Ramos (cell line): ENCODE results near the gene CDC42EP4.

ENCODE experiments used
- in situ Hi-C: fragments of 300-500 bp; cut with MboI; formaldehyde crosslinking; loops from one replicate; pipeline ENCODE4 v1.14.3; 2022; ENCODE audit warnings: low sequenced_read_pairs; ENCODE audit not compliant: unreplicated experiment

CDC42EP4 gene, protein sequence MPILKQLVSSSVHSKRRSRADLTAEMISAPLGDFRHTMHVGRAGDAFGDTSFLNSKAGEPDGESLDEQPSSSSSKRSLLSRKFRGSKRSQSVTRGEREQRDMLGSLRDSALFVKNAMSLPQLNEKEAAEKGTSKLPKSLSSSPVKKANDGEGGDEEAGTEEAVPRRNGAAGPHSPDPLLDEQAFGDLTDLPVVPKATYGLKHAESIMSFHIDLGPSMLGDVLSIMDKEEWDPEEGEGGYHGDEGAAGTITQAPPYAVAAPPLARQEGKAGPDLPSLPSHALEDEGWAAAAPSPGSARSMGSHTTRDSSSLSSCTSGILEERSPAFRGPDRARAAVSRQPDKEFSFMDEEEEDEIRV

DNA sequence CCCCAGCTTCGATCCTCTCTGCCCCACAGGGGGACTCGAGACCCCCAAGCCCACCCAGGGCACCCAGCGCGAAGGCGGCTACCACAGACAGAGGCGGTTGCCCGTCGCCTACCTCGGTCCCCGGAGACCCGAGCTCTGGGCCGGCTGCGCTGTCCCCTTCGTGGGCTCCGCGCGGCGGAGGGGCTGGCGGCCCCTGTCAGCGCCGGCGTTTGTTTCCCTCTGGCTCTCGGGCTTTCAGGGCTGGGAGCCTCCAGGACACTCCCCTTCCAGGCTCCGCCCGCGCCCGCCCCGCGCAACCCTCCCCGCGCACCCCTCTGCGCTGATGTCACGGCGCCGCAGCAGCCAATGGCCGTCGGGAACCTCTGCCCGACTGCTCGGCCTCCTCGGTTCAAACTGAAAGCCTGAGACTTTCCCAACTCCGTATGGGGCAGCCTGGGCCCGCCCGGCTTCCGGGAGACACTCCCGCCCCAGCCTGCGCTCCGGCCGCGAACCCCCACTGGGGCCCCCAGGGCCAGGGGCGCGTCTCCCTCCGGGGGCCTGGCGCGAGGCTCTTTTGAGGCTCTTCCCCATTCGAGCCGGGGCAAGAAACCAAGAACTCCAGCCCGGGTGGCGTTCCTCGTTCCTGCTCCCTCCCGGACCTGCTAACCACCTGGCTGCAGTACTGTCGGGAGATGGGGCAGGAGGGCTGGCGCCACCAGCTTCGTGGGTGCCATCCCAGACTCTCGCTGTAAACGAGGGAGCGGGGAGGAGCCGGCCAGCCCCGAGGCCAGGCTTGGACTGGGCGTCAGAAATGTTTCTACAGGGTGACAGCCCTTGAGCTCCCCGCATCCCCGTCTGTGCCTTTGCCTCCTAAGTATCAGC, at the start of gene CDC42EP4:
CDC42EP4 (minus strand) TSS at position 221 of the 861 bp plus-strand sequence. CDS start 25,501 bp downstream, outside the sequence.
- in situ Hi-C loops: no loop called here

DNA sequence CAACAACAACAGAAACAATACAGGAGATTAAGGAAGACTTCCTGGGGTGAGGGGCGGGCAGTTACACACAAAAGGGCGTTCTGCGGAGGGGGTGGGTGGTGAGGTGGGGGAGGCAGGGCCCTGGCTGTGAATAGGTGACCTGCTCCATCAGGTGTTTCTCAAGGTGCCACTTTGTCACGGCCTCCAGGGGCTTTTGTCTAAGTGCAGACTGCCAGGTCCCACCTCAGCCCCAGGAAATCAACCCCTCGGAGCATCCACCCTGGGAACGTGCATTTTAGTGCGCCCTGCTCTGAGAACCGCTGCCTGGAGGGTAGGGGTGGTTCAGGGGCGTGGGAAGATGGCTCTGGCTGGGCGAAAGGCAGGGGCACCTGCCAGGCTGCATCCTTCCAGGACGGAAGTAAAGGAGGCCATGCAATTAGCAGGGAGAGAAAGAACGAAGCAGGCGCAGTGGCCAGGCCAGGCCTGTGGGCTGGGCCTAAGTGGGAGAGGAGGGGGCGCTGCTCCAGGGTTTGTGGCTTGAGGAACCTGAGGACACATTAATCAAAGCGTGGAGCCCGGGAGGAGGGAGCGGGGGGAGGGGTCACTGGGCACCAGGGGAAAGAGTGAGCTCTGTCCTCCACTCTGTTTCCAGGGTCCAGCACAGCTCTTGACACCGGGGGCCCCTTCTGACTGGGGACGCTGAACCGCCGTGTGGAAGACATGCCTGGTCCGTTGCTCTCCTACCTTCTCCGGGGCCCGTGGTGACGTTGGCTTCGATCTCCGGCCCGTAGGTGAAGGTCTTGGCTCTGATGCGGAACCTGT, 49.4 kb upstream of the CDC42EP4 start:
- in situ Hi-C loops: loop anchor here (10.0 kb wide), 1 partner anchor 806 kb away; no protein-coding TSS in a partner anchor

DNA sequence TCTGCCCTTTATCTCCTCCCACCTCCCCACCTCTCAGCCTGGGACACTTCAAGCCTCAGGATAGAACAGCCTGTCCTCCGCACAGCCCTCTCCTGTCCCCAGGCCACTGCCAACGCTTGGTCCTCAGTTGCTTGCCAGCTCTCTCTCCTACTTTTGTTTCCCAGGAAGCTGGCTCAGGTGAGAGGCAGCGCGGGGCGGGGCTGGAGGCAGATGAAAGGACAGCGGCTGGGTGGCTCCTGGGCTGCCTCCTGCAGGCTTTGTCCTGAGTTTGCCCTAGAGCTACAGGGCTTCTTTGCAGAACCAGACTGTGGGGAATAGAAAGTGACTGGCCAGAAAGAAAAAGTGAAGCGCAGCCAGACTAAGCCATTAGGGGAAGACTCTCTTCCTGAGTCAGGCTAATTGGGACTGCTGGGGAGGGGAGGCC, 48.2 kb upstream of the CDC42EP4 start:
- in situ Hi-C loops: loop anchor here (10.0 kb wide), 1 partner anchor 805 kb away; no protein-coding TSS in a partner anchor

DNA sequence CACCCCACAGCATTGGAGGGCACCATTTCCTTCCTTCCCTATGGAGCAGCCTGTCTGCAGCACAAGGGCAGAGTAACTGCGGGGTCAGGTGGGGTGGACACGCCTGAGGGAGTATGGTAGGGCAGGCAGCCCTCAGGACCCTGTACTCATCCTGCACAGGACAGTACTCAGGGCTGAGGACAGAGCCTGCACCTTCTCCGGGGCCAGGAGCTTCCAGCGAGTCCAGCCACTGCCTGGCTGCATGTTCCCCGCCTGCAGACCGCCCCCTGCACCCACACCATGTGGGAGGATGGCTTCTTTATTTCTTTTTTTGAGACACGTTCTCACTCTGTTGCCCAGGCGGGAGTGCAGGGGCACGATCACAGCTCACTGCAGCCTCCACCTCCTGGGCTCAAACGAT, 47.6 kb upstream of the CDC42EP4 start:
- in situ Hi-C loops: no loop called here

DNA sequence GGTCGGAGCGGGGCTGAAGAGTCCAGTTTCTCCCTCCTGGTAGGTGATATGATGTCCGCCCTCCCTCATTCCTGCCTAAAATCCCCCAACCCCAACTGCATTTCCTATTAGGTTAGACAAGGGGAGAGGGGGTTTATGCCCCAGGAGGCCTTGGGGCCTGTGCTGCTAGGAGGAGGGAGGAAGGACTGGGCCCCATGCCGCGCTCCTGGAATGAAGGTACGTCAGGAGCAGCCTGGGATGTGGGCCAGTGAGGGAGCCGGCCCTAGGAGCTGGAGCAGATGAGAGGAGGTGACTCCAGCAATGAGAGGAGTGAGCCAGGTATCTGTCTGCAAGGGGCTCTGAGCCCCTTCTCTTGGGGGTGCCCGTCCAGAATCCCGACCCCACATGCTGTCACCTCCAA, 46.9 kb upstream of the CDC42EP4 start:
- in situ Hi-C loops: no loop called here

DNA sequence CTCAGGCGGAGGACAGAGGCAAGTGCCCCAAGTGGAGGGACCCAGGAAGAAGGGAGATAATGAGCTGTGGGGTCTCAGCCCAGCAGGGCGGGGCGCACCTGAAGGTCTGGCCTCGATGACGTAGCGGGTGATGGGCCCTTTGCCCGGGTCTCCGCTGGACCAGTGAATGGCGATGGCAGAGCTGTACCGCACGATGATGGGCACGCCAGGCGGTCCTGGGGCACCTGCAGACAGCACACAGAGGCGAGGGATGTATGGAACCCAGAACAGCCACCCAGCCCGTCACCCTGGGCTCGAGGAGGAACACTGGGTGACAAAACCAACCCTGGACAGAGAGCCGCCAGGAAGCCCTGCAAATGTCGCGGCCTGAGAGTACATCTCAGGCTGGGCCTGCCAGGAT, 46.2 kb upstream of the CDC42EP4 start:
- in situ Hi-C loops: no loop called here

DNA sequence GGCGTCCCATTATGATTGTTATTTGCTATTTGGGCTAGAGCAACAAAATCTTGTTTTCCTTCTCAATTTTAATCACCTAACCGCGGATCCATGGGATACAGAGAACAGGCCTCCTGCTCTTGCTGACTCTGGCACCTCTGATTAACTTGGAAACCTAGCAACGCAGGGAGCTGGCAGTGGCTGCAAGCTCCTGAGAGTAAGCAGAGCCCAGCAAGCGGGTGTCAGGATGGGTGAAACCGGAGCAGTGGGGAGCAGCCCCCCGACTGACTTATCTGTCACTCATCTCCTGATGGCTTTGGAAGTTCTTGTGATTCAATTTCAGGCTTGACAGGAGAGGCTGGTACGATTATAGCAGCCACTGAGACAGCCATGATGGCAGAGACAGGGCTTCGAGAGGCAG, 45.5 kb upstream of the CDC42EP4 start:
- in situ Hi-C loops: no loop called here

DNA sequence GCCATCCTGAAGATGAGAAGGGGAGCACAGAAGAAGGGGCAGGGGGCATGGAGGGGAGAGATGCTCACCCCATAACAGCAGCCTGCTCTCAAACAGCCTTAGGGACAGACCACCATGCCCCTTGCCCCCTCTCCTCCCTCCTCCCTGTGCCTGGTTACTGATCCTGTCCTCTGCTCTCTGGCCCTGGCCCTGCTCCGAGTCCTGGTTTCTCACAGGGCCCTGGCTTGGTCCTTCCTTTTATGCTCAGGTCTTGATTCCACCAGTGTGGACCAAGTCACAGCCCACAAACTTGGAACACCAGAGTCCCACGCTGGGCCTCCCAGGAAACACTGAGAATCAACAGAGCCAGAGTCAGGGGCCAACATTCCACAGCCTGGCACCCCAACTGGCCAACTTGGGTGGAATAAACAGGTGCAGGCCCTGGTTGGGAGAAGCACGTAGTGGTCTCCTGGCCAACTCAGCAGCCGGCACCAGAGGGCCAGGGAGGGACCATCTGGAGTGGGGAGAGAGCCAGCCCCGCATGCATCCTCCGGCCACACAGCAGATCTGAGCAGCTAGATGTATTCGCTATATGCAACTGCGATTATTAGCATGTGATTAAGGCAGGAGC, 44.9 kb upstream of the CDC42EP4 start:
- in situ Hi-C loops: no loop called here

DNA sequence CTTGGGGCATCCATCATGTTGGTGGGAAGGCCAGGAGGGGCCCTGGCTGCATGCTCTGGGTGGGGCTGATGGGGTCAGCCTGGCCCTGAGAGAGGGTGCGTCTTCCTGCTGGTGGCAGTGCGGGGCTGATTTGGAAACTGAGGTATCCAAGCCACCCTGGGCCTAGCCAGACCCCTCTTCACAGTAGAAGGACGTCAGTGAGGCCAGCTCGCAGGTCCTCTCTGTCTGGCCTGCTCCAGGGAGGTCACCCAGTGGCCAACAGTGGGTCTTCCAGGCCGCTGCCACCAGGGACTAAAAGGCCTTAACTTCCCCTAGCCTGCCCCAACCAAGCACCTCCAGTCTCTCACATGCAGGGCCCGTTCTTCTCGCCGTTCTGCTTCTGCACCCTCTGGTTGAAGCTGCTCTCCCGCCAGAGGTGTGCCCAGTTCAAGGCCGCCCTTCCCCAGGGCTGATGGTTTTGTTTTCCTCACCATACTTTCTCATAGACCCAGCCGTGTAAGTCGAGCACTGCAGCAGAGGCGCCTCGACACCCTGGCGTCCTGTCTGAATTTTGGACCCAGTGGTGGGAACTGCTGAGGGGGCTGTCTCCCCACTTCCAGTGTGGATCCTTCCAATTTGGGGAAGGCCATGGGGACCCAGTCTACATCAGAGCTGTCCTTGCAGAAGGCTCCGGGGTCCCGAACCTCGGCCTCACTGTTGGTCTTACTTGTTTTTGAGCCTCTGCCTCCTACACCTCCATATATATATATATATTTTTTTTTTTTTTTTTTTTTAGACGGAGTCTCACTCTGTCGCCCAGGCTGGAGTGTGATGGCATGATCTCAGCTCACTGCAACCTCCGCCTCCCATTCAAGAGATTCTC, 42.9 kb upstream of the CDC42EP4 start:
- in situ Hi-C loops: no loop called here

DNA sequence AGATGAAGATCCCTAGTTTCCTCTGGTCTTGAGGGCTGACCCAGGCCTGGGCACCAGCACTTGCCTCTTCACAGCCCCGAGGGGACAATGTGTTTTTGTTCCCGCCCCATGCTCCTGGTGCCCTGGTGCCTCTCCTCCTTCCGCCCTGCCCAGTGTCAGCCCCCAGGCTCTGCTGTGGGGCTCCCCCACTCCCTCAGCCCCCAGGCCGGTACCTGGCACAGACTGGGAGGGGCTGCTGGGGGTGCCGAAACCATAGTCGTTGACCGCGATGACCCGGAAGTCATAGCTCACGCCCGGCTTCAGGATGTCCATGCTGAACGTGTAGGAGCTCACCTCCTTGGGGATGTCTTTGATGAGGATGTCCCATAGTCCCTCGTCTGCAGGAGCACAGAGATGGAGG, 40.5 kb upstream of the CDC42EP4 start:
- in situ Hi-C loops: no loop called here

DNA sequence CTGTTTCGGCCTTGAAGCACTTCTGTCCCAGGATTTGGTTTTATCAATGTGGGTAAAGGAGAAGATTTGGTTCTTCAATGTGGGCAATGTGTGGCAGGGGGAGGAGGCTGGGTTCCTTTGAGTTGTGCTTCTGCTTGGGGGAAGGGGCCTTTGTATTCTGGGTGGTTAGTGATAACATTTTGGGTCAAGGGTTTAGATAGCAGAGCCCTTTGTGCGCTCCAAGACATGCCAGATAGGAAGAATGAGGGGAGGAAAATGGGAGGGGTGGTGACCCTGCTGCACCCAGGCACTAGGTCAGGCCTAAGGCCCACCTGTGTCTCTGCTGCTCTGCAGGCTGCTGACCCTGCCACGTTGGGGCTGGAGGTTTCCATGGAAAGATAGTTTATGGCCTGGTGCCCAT, 40.0 kb upstream of the CDC42EP4 start:
- in situ Hi-C loops: no loop called here

DNA sequence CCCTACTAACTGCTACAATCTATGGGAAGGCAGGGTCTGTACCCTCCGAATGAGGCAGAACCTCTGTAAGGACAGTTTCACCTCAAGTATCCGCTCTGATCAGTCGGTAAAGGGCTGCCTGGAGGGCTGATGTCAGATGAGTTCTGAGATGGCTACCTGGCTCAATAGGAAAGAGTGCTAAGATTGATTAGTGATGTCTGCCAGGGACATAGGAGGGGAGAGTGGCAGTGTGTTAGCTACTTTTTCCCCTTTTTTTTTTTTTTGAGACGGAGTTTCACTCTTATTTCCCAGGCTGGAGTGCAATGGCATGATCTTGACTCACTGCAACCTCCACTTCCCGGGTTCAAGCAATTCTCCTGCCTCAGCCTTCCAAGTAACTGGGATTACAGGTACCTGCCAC, 39.1 kb upstream of the CDC42EP4 start:
- in situ Hi-C loops: no loop called here

DNA sequence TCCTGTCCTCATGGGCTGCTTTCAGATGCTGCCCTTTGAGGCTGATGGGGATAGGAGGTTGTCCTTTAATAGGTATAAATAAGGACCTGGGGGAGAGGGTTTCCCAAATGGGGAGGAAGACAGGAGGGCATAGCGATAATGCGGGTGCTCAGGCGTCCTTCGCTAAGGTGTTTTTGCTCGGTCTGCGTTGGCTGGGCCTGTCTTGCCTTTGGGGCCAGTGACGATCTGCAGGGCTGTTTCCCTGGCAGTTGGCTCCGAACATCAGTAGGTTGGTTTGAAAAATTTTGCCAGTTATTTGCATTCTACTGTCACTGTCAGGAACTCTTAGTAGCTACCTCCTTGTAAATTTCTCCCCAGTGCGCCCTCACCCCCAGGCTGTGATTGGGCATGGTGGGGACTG, 37.8 kb upstream of the CDC42EP4 start:
- in situ Hi-C loops: no loop called here

DNA sequence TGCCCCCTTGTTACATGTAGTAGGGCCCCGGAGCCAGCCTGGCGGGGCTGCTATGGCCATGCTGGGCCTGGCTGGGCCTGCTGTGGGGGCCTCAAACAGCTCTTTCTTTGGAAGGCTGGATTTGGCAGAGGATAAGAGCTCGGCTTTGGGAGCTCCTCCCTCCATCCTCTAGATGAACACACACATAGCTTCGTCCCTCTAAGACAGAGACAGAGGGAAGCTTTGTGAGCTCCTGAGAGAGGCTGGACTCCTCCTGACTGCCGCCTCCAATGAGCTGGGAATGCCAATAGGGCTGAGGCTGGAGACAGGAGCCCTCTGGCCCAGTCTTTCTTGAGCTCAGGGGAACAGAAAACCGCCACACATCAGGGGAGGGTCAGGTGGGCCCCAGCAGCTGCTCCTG, 37.3 kb upstream of the CDC42EP4 start:
- in situ Hi-C loops: no loop called here

DNA sequence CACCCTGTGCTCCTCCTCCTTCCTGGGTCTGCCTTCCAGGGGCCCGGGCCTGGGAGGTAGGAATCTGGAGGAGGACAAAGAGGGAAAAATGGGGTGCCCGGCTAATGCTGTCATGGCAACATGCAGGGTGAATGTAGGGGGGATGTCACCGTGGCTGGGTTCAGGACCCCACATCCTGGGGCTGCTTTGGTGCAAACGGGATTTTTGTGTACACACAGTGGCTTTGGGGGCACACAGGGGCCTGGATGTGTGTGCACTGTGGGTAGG, 37.0 kb upstream of the CDC42EP4 start:
- in situ Hi-C loops: no loop called here

DNA sequence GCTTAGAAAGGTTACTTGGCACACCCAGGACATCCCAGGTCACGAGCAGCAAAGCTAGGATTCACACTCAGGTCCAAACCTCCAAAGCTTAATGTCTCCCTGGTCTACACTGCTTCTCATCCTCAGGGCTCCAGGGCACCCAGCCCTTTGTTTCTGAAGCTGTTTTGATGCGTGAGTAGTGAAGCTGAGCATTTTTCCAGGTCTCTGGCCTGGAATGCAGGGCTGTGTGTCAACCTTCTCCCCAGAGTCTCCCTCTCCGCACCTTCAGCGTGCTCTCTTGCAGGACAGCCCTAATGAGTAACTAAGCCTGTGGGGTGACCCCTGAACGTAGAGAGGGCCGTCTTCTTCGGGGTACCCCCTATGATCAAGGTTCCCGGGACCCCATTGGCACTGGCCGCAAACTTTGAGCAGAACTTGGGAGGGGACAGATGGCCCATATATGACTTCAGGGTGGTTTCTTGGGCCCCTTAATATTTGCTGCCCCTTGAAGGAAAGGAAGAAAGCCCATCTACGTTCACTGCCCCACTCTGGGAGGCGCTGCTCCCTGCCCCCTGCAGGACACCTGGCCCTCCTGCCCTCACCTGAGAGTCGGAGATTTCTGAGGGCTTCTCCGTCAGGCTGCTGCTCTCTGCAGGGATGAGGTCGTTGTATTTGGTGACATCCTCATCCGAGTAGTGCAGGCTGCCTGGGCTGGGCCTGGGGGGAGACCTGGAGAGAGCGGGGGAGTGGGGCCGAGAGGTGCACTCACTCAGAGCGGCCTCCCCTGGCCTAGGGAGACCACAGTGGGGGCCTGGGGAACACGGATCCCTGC, 36.4 kb upstream of the CDC42EP4 start:
- in situ Hi-C loops: no loop called here

DNA sequence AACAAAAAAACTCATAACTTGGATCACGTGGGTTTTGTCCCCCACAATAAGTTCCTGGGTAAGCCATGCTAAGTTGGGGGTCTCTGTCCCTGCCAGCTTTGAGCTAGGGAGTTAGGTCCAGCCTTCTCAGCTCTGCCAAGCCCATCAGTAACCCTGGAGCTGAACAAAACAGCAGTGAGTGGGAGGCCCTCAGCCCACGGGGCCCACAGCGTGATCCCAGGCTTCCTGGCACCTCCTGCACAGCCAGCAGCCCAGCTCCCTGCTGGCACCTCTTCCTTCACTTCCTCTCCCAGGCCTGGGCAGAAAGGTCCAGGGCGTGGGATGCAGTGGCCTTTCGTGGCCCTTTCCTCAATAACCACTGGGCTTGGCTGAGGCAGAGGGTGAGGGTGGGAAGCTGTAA, 35.5 kb upstream of the CDC42EP4 start:
- in situ Hi-C loops: no loop called here

DNA sequence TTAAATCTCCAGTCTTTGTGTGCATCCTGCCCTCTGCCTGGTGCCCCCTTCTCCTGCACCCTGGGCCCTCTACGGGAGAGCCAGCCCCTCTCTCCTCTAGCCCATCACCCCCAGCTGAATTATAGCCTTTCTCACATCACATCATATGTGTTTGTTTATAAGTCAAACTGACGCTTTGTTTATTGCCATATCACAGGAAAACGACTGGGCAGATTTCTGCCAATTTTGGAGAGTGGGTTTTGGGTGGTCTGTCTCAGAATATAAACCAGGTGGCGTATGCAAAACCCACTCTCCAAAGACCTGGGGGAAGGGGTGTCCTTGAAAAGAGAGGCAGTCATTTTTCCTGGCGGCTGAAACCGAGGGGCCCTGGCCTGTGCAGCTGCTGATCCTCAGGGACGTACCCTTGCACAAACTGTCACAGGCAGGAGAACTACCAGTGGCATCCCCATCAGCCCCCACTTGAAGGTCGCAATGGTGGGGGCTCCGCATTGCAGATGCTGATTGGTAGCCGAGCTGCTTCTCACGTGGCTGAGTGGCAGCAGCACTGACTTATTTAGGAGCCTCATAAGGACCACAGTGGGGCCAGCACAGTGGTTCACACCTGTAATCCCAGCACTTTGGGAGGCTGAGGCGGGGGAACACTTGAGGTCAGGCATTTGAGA, 34.8 kb upstream of the CDC42EP4 start:
- in situ Hi-C loops: no loop called here
